Thyroid gland (tissue), 4 donors: ENCODE measurements around the gene C16orf96. TPM values are rescaled to one million over a fixed set of nuclear protein-coding genes. Genes with fewer than 3 reads are reported as not detected.
A peak's percentile ranks its signal among the peaks of the same experiment; 100 is the strongest.

ENCODE experiments used
- DNase-seq, 2 donors: peaks; one replicate each; pipeline ENCODE4 v3.0.0-alpha.2; 2019
- H3K27ac ChIP-seq, 3 donors: fragments of 200-600 bp; sonication (generic); 1 replicate in 2 of 3; 2 replicates in 1 of 3; pipeline ENCODE4 v1.5.1; 2016 to 2019; ENCODE audit warnings: mild to moderate bottlenecking in 1 of 3, moderate library complexity in 1 of 3
- H3K27me3 ChIP-seq: fragments of 200-600 bp; sonication (generic); one replicate; pipeline ENCODE4 v1.5.1; 2019
- H3K36me3 ChIP-seq, 2 donors: fragments of 200-600 bp; sonication (generic); one replicate each; pipeline ENCODE4 v1.5.1; 2016 to 2019
- H3K4me1 ChIP-seq, 2 donors: fragments of 200-600 bp; sonication (generic); one replicate each; pipeline ENCODE4 v1.5.1; 2017 to 2019
- H3K4me3 ChIP-seq, 3 donors: fragments of 200-600 bp; sonication (generic); replicated peaks in 1 of 3; 1 replicate in 2 of 3; 2 replicates in 1 of 3; pipeline ENCODE4 v1.5.1; 2016; ENCODE audit warnings: mild to moderate bottlenecking in 1 of 3
- H3K9me3 ChIP-seq: fragments of 200-600 bp; sonication (generic); one replicate; pipeline ENCODE4 v1.5.1; 2017
- POLR2A ChIP-seq, 2 donors: fragments of 450-650 bp; IDR thresholded peaks; one replicate each; pipeline ENCODE4 v1.6.1; 2017; ENCODE audit warnings: antibody characterized with exemption in 2 of 2, mild to moderate bottlenecking in 2 of 2, moderate library complexity in 1 of 2
- WGBS, 2 donors: methylation state at CpG; one replicate each; pipeline ENCODE4 v1.1.5; 2017; 5-methylcytosine and 5-hydroxymethylcytosine counted together
- intact Hi-C: fragments of 100-400 bp; cut with DNase I; formaldehyde crosslinking; loops from one replicate; pipeline ENCODE4 v1.15.1; 2023
- total RNA-seq, 4 donors: library from RNA; depleted of rRNA; stranded (reverse); fragments of >200 nt; gene quantifications; one replicate each; pipeline ENCODE4 v1.2.3, GENCODE V29; 2016
- TF ChIP-seq, protein P1 (sequence below), 6 experiments: fragments of 200-600 bp in 3 of 6; fragments of 450-650 bp in 3 of 6; sonication (generic) in 3 of 6; IDR thresholded peaks; one replicate each; pipeline ENCODE4 v1.5.1; 2016 to 2019; ENCODE audit warnings: antibody characterized with exemption in 6 of 6, mild to moderate bottlenecking in 2 of 6, inconsistent platforms in 1 of 6, moderate library complexity in 1 of 6

The C16orf96 gene
- total RNA-seq, 4 donors from 2014 or later: 0.11 to 0.88 (median 0.62) TPM

DNA sequence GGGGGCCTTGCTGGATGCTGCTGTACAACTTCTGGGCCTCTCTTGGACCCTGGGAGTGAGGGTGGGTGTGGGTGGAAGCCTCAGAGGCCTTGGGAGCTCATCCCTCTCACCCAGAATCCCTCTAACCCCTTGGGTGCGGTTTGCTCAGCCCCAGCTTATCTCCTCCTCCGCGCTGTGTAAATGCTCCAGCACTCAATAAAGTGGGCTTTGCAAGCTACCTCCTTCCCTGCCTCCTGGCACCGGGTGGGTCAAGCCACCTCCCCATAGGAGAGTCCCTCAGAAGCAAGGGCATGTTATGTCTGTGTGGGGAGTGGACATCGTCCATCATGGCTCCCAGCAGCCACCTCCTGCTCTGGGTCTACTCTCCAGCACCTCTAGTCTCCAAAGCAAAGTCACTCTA, 46.0 kb upstream of the C16orf96 start:
- intact Hi-C loops: loop anchor here (5.0 kb wide), 1 partner anchor 37 kb away; no protein-coding TSS in a partner anchor
- Histone ChIP-seq H3K36me3 (peaks cover 18 to 32% of the 10 kb centered on the region in 2 donors), H3K4me3 (no peak overlapping the region), H3K27me3 (no peaks in the 10 kb centered on the region), H3K4me1 (peaks cover 18 to 41% of the 10 kb centered on the region in 2 donors), H3K9me3 (no peaks in the 10 kb centered on the region), H3K27ac (no peak overlapping the region)
- 74 to 77% methylated on average over 5 of the region's 5 CpGs for WGBS, 2 donors
- TF ChIP-seq, protein P1, sequence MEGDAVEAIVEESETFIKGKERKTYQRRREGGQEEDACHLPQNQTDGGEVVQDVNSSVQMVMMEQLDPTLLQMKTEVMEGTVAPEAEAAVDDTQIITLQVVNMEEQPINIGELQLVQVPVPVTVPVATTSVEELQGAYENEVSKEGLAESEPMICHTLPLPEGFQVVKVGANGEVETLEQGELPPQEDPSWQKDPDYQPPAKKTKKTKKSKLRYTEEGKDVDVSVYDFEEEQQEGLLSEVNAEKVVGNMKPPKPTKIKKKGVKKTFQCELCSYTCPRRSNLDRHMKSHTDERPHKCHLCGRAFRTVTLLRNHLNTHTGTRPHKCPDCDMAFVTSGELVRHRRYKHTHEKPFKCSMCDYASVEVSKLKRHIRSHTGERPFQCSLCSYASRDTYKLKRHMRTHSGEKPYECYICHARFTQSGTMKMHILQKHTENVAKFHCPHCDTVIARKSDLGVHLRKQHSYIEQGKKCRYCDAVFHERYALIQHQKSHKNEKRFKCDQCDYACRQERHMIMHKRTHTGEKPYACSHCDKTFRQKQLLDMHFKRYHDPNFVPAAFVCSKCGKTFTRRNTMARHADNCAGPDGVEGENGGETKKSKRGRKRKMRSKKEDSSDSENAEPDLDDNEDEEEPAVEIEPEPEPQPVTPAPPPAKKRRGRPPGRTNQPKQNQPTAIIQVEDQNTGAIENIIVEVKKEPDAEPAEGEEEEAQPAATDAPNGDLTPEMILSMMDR (IDR thresholded peaks at IDR 0.05): no peak
- TF ChIP-seq POLR2A (IDR thresholded peaks at IDR 0.05): no peak
- no peak for DNase-seq

DNA sequence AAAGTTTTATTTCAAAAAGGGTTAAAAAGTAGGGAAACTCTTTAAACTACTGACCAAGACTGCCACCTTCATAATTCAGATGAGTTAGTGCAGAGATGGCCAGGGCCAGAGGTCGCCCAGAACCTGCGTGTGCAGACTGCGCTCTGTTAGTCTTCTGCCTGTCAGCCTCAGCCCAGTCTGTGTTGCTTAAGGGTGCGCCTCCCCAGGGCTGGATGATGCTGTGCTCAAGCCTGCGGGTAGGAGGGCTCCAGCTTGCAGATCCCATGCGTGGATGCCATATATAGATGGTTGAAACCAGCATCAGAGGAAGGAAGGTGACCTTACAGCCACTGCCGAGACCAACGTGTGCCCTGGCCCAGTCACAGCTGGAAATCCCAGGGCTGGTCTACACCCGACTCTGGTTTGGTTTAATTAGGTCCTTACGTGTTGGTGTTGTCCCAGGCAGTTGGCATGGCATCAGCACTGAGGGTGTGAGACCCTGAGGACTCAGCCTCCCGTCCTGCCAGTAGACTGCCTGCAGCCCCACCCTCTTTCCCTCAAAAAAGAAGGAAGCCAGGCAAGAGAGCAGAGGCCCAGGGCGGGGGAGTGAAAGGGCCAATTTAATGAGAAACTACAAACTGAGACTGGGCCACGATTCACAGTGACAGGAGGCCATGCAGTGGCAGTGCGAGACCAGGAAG, 45.3 kb upstream of the C16orf96 start:
- intact Hi-C loops: loop anchor here (5.0 kb wide), 1 partner anchor 36 kb away; no protein-coding TSS in a partner anchor
- Histone ChIP-seq H3K36me3 (peaks cover 18 to 32% of the 10 kb centered on the region in 2 donors), H3K4me3 (no peak overlapping the region), H3K4me1 (peaks cover 18 to 48% of the 10 kb centered on the region in 2 donors), H3K27ac (no peak overlapping the region), H3K9me3 (no peaks in the 10 kb centered on the region), H3K27me3 (no peaks in the 10 kb centered on the region)
- WGBS, 2 donors: 78 to 83% methylated on average over 14 of the region's 14 CpGs
- TF ChIP-seq, protein P1 (IDR thresholded peaks at IDR 0.05): no peak
- TF ChIP-seq POLR2A (IDR thresholded peaks at IDR 0.05): no peak
- no peak for DNase-seq

DNA sequence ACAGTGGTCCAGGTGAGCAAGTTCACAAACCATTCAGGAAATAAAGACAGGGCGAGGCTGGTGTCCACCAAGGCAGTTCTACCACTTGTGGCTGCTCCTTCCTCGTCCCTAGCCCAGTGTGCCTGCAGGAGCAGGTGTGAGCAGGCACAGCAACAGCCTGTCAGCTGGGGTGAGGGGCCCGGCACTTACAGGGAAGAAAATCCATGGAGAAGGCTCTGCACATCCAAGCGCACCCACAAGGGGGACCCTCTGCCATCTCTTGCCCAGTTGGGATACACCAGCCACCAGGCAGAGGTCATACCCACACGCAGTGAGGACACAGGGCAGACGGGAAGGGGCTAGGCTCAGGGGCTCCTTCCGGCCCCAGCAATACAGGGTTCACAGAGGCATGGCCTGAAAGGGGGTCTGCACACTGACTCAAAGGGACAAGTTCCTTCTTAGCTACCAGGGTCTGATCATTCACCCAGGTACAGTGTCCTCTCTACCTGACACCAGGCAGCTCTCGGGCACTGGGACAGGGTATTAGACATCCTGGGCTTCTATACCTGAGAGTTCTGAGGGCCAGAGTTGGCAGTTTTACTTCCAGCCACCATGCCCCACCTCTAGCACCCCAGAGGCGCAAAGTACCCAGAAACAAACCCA, 44.6 kb upstream of the C16orf96 start:
- peak; percentile 43 to 44 for DNase-seq
- Histone ChIP-seq H3K36me3 (peaks cover 18 to 32% of the 10 kb centered on the region in 2 donors), H3K27ac (no peak overlapping the region), H3K27me3 (no peaks in the 10 kb centered on the region), H3K9me3 (no peaks in the 10 kb centered on the region), H3K4me1 (peaks cover 16 to 44% of the 10 kb centered on the region in 2 donors), H3K4me3 (no peak overlapping the region)
- intact Hi-C loops: loop anchor here (5.0 kb wide), 1 partner anchor 36 kb away; no protein-coding TSS in a partner anchor
- TF ChIP-seq, protein P1 (IDR thresholded peaks at IDR 0.05): peak in 4 of 6 experiments; percentile 20 to 35 (median 22)
- TF ChIP-seq POLR2A (IDR thresholded peaks at IDR 0.05): no peak
- WGBS, 2 donors: 74 to 82% methylated on average over 5 to 6 of the region's 9 CpGs

DNA sequence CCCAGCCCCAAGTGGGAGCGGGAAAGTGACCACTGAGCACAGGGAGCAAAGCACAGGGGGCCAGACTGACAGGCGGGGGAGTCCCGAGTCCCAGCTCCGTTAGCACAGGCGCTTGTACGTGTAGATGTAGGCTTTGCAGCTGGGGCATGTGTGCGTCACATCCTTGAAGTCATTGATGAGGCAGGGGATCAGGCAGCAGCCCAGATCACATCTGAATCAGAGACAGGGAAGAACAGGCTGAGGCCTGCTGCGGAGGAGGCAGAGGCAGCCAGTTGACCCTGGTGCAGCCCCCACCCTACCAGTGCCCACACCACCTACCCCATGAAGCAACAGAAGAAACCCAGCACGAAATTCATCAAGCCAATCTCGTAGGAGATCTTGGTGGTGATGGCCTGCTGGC, 43.7 kb upstream of the C16orf96 start:
- intact Hi-C loops: loop anchor here (5.0 kb wide), 1 partner anchor 35 kb away; no protein-coding TSS in a partner anchor
- no peaks in the 10 kb centered on the region for H3K9me3 ChIP-seq
- no peak overlapping the region for H3K27ac ChIP-seq
- no peak for DNase-seq
- no peak overlapping the region for H3K4me3 ChIP-seq
- no peaks in the 10 kb centered on the region for H3K27me3 ChIP-seq
- H3K4me1 ChIP-seq: peaks cover 7 to 35% of the 10 kb centered on the region in 2 donors
- H3K36me3 ChIP-seq: peaks cover 18 to 32% of the 10 kb centered on the region in 2 donors
- WGBS, 2 donors: 90 to 93% methylated on average over 10 of the region's 10 CpGs
- TF ChIP-seq, protein P1 (IDR thresholded peaks at IDR 0.05): no peak
- no peak for TF ChIP-seq POLR2A (IDR thresholded peaks at IDR 0.05)
